Measurements from ENCODE around the gene NMT1.

- TF ChIP-seq POLR2A (IDR thresholded peaks at IDR 0.05) (no peak), CTCF (IDR thresholded peaks at IDR 0.05) (no peak), POLR2AphosphoS5 (IDR thresholded peaks at IDR 0.05) (no peak)
Observed at GRCh38 chr17:45077643-45078042, 16.5 kb downstream of the NMT1 start.

Measured in upper lobe of left lung (tissue), 4 donors.